Neural cell (in vitro differentiated cells): Measurements from ENCODE around the gene PPY.

Source experiments
- EP300 ChIP-seq: fragments of 450-650 bp; conservative IDR thresholded peaks from 2 replicates; pipeline ENCODE4 v1.6.1; 2014; ENCODE audit warnings: antibody characterized with exemption, mild to moderate bottlenecking, moderate library complexity; ENCODE audit not compliant: poor library complexity, severe bottlenecking
- EZH2 ChIP-seq: fragments of 200-600, 300-800 bp; shearing (Covaris generic), sonication (generic); IDR thresholded peaks from 2 replicates; pipeline ENCODE4 v1.6.1; 2014; ENCODE audit warnings: antibody characterized with exemption, low read length, borderline replicate concordance, mild to moderate bottlenecking; ENCODE audit not compliant: insufficient read depth, poor library complexity, severe bottlenecking
- MXI1 ChIP-seq: fragments of 450-650 bp; conservative IDR thresholded peaks from 2 replicates; pipeline ENCODE4 v1.6.1; 2014; ENCODE audit warnings: antibody characterized with exemption, mild to moderate bottlenecking; ENCODE audit not compliant: poor library complexity, severe bottlenecking
- POLR2AphosphoS5 ChIP-seq: IDR thresholded peaks from 2 replicates; pipeline ENCODE4 v1.6.1; 2012
- RAD21 ChIP-seq: fragments of 450-650 bp; conservative IDR thresholded peaks from 2 replicates; pipeline ENCODE4 v1.6.1; 2014; ENCODE audit warnings: antibody characterized with exemption, mild to moderate bottlenecking, moderate library complexity
- SMC3 ChIP-seq: fragments of 450-650 bp; conservative IDR thresholded peaks from 2 replicates; pipeline ENCODE4 v1.6.1; 2014; ENCODE audit warnings: antibody characterized with exemption, mild to moderate bottlenecking, moderate library complexity; ENCODE audit not compliant: poor library complexity
- TAF1 ChIP-seq: IDR thresholded peaks from 2 replicates; pipeline ENCODE4 v1.6.1; 2012; ENCODE audit warnings: low read depth
- TF ChIP-seq, protein P1 (sequence below): fragments of 450-650 bp; IDR thresholded peaks from 2 replicates; pipeline ENCODE4 v1.5.1; 2014; ENCODE audit warnings: antibody characterized with exemption, mild to moderate bottlenecking, moderate library complexity; ENCODE audit not compliant: poor library complexity, severe bottlenecking
- TF ChIP-seq, protein P2 (sequence below): IDR thresholded peaks from 2 replicates; pipeline ENCODE4 v1.6.1; 2012; ENCODE audit warnings: borderline replicate concordance

DNA sequence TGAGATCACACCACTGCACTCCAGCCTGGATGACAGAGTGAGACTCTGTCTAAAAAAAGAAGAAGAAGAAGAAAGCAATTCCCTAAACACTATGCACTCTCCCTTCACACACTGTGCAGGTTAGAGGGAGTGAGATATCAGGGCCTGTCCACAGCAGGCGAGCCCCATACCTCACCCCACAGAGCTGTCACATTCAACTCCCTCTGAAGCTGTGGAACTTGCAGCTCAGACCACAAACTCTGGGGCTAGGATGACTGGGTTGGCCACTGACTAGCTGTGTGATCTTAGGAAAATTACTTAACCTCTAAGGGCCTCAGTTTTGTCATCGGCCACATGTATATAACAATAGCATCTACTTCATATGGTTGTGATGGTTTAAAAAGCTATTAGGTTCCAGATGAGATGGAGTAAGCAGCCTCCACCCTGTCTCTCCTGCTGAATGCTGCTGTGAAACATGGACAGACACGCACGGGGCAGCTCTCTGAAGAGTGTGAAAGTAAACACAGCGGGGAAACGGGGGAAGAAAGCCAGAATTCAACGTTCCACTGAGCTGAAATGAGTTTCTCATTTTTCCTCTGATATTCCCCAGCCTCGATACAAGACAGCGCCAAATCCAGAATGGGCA, 25.1 kb upstream of the PPY start:
- TF ChIP-seq, protein P1, sequence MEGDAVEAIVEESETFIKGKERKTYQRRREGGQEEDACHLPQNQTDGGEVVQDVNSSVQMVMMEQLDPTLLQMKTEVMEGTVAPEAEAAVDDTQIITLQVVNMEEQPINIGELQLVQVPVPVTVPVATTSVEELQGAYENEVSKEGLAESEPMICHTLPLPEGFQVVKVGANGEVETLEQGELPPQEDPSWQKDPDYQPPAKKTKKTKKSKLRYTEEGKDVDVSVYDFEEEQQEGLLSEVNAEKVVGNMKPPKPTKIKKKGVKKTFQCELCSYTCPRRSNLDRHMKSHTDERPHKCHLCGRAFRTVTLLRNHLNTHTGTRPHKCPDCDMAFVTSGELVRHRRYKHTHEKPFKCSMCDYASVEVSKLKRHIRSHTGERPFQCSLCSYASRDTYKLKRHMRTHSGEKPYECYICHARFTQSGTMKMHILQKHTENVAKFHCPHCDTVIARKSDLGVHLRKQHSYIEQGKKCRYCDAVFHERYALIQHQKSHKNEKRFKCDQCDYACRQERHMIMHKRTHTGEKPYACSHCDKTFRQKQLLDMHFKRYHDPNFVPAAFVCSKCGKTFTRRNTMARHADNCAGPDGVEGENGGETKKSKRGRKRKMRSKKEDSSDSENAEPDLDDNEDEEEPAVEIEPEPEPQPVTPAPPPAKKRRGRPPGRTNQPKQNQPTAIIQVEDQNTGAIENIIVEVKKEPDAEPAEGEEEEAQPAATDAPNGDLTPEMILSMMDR: no peak
- no peak for TF ChIP-seq RAD21
- TF ChIP-seq POLR2AphosphoS5: no peak
- no peak for TF ChIP-seq EZH2
- TF ChIP-seq EP300: no peak
- TF ChIP-seq, protein P2, sequence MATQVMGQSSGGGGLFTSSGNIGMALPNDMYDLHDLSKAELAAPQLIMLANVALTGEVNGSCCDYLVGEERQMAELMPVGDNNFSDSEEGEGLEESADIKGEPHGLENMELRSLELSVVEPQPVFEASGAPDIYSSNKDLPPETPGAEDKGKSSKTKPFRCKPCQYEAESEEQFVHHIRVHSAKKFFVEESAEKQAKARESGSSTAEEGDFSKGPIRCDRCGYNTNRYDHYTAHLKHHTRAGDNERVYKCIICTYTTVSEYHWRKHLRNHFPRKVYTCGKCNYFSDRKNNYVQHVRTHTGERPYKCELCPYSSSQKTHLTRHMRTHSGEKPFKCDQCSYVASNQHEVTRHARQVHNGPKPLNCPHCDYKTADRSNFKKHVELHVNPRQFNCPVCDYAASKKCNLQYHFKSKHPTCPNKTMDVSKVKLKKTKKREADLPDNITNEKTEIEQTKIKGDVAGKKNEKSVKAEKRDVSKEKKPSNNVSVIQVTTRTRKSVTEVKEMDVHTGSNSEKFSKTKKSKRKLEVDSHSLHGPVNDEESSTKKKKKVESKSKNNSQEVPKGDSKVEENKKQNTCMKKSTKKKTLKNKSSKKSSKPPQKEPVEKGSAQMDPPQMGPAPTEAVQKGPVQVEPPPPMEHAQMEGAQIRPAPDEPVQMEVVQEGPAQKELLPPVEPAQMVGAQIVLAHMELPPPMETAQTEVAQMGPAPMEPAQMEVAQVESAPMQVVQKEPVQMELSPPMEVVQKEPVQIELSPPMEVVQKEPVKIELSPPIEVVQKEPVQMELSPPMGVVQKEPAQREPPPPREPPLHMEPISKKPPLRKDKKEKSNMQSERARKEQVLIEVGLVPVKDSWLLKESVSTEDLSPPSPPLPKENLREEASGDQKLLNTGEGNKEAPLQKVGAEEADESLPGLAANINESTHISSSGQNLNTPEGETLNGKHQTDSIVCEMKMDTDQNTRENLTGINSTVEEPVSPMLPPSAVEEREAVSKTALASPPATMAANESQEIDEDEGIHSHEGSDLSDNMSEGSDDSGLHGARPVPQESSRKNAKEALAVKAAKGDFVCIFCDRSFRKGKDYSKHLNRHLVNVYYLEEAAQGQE: no peak
- no peak for TF ChIP-seq TAF1
- TF ChIP-seq SMC3: no peak
- no peak for TF ChIP-seq MXI1
